Sigmoid colon (tissue), 7 donors: ENCODE results near the gene SLC25A33. TPM values are rescaled to one million over a fixed set of nuclear protein-coding genes. Genes with fewer than 3 reads are reported as not detected.
"Not testable (repeated sequence)": the region's sequence is repeated elsewhere in the genome, so short reads cannot be mapped to it uniquely, and the experiment has no call there.

ENCODE experiments used
- DNase-seq: peaks from one replicate; pipeline ENCODE4 v3.0.0-alpha.2; 2019
- H3K27ac ChIP-seq, 4 donors: fragments of 200-600 bp; sonication (generic); one replicate each; pipeline ENCODE4 v1.5.1; 2016 to 2019; ENCODE audit warnings: mild to moderate bottlenecking in 1 of 4
- H3K27me3 ChIP-seq, 3 donors: fragments of 200-600 bp; sonication (generic); one replicate each; pipeline ENCODE4 v1.5.1; 2019; ENCODE audit warnings: mild to moderate bottlenecking in 1 of 3
- H3K36me3 ChIP-seq, 4 donors: fragments of 200-600 bp; sonication (generic); one replicate each; pipeline ENCODE4 v1.5.1; 2016 to 2019
- H3K4me1 ChIP-seq, 4 donors: fragments of 200-600 bp; sonication (generic); one replicate each; pipeline ENCODE4 v1.5.1; 2017 to 2019
- H3K4me3 ChIP-seq, 4 donors: fragments of 200-600 bp; sonication (generic); one replicate each; pipeline ENCODE4 v1.5.1; 2017 to 2019; ENCODE audit warnings: mild to moderate bottlenecking in 2 of 4, moderate library complexity in 1 of 4
- H3K9me3 ChIP-seq, 4 donors: fragments of 200-600 bp in 3 of 4; sonication (generic) in 3 of 4; one replicate each; pipeline versions ENCODE4 v1.5.1 to v1.6.1; 2013 to 2019
- CTCF ChIP-seq, 4 experiments: fragments of 450-650 bp in 3 of 4; fragments of 200-600 bp in 1 of 4; IDR thresholded peaks; one replicate each; pipeline ENCODE4 v1.5.1; 2016 to 2019; ENCODE audit warnings: antibody characterized with exemption in 4 of 4, mild to moderate bottlenecking in 3 of 4, moderate library complexity in 2 of 4
- EP300 ChIP-seq, 4 donors: sonication (generic); formaldehyde crosslinking; IDR thresholded peaks; one replicate each; pipeline ENCODE4 v1.6.1; 2017; ENCODE audit warnings: antibody characterized with exemption in 4 of 4
- POLR2A ChIP-seq, 2 donors: fragments of 450-650 bp; IDR thresholded peaks; one replicate each; pipeline ENCODE4 v1.6.1; 2016; ENCODE audit warnings: antibody characterized with exemption in 2 of 2, mild to moderate bottlenecking in 2 of 2, moderate library complexity in 2 of 2
- POLR2AphosphoS5 ChIP-seq, 4 donors: sonication (generic); formaldehyde crosslinking; IDR thresholded peaks; one replicate each; pipeline ENCODE4 v1.6.1; 2017; ENCODE audit warnings: antibody characterized with exemption in 4 of 4
- WGBS, 2 donors: extraction: QIAGEN DNeasy Blood & Tissue Kit; methylation state at CpG; one replicate each; pipeline ENCODE4 v1.1.7; 2013; 5-methylcytosine and 5-hydroxymethylcytosine counted together
- intact Hi-C: fragments of 100-400 bp; cut with DNase I; formaldehyde crosslinking; loops from one replicate; pipeline ENCODE4 v1.15.1; 2023
- polyA plus RNA-seq, 3 donors: library from polyadenylated mRNA; stranded (reverse); fragments of 200-250 nt; gene quantifications; one replicate each; pipeline ENCODE4 v1.2.3, GENCODE V29; 2013
- total RNA-seq, 4 donors: library from RNA; depleted of rRNA; stranded (reverse); fragments of >200 nt; gene quantifications; one replicate each; pipeline ENCODE4 v1.1.0, GENCODE V29; 2016
- donor health status: healthy with polysubstance abuse.
- donor health status: Bipolar disorder and iron deficiency.
- donor health status: healthy.

The SLC25A33 gene
- total and polyA plus RNA-seq, 7 donors = 3.9 to 16.6 (median 6.7) TPM

GRCh38 chr1:9618909-9619679 is 79.8 kb downstream of the SLC25A33 start:
- no peak for DNase-seq
- WGBS, 2 donors = 74 to 81% methylated on average over 18 of the region's 18 CpGs

DNA sequence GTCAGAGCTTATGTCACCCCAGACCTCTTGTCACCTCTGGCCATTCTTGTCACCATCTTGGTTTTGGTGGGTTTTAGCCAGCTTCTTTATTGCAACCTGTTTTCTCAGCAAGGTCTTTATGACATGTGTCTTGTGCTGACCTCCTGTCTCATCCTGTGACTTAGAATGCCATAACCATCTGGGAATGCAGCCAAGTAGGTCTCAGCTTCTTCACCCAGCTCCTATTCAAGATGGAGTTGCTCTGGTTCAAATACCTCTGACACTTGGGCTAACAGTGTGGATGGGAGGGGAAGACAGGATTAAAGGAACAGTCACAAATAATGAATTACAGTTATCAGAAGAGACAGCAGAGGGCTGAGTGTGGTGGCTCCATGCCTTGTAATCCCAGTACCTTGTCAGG is 81.8 kb downstream of the SLC25A33 start:
- Histone ChIP-seq H3K4me1 (no peaks in the 10 kb centered on the region), H3K36me3 (no peaks in the 10 kb centered on the region), H3K4me3 (no peak overlapping the region), H3K27ac (no peak overlapping the region), H3K9me3 (no peaks in the 10 kb centered on the region), H3K27me3 (peaks cover 0 to 51% (median 7%) of the 10 kb centered on the region in 3 donors)
- intact Hi-C loops = no loop called here
- TF ChIP-seq POLR2A (IDR thresholded peaks at IDR 0.05) (no peak), EP300 (IDR thresholded peaks at IDR 0.05) (no peak), CTCF (IDR thresholded peaks at IDR 0.05) (no peak), POLR2AphosphoS5 (IDR thresholded peaks at IDR 0.05) (no peak)
- no peak for DNase-seq

More at GRCh38 chr1:9618909-9619679, 79.8 kb downstream of the SLC25A33 start:
- TF ChIP-seq POLR2AphosphoS5 (IDR thresholded peaks at IDR 0.05) = no peak
- TF ChIP-seq CTCF (IDR thresholded peaks at IDR 0.05) = no peak
- TF ChIP-seq EP300 (IDR thresholded peaks at IDR 0.05) = no peak
- no peak for TF ChIP-seq POLR2A (IDR thresholded peaks at IDR 0.05)
- Histone ChIP-seq H3K36me3 (no peaks in the 10 kb centered on the region), H3K4me3 (no peak overlapping the region), H3K27ac (no peak overlapping the region), H3K9me3 (no peaks in the 10 kb centered on the region), H3K4me1 (no peaks in the 10 kb centered on the region), H3K27me3 (peaks cover 0 to 41% (median 7%) of the 10 kb centered on the region in 3 donors)
- intact Hi-C loops = no loop called here

DNA sequence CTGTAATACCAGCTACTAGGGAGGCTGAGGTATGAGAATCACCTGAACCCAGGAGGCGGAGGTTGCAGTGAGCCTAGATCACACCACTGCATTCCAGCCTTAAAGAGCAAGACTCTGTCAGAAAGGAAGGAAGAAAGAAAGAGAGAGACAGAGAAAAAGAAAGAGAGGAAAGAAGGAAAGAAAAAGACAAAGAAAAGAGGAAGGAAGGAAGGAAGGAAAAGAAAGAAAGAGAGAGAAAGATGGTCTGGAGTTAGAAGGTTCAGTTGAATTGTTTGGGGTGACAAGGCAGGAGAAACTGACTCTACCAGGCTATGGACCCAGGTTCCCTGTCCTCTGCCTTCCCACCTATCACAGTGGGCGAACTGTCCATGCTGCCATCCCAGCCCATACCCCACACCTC is 84.8 kb downstream of the SLC25A33 start:
- intact Hi-C loops = no loop called here

DNA sequence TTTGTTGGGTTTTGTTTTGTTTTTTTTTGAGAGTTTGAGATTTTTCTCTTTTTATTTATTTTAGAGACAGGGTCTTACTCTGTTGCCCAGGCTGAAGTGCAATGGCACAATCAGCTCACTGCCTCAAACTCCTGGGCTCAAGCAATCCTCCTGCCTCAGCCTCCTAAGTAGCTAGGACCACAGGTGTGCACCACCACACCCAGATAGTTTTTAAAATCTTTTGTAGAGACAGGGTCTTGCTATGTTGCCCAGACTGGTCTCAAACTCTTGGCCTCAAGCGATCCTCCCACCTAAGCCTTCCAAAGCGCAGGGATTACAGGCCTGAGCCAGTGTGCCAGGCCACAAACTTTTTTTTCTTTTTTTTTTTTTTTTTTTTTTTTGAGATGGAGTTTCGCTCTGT is 85.8 kb downstream of the SLC25A33 start:
- H3K4me3 ChIP-seq, H3K27ac ChIP-seq, H3K9me3 ChIP-seq, H3K36me3 ChIP-seq, DNase-seq: not testable (repeated sequence)
- WGBS, 2 donors = 96 to 98% methylated on average over 3 of the region's 3 CpGs
- Histone ChIP-seq H3K27me3 (peaks cover 0 to 32% (median 0%) of the 10 kb centered on the region in 3 donors), H3K4me1 (peaks cover 0 to 11% (median 6%) of the 10 kb centered on the region in 4 donors)
- intact Hi-C loops = loop anchor here (5.0 kb wide), 1 partner anchor 97 kb away; no protein-coding TSS in a partner anchor

More for the DNA sequence above, 84.8 kb downstream of the SLC25A33 start:
- Histone ChIP-seq H3K36me3 (no peaks in the 10 kb centered on the region), H3K9me3 (no peaks in the 10 kb centered on the region), H3K27me3 (peaks cover 0 to 37% (median 4%) of the 10 kb centered on the region in 3 donors), H3K4me1 (peaks cover 0 to 11% (median 6%) of the 10 kb centered on the region in 4 donors), H3K4me3 (no peak overlapping the region), H3K27ac (no peak overlapping the region)
- no peak for DNase-seq
- TF ChIP-seq POLR2A (IDR thresholded peaks at IDR 0.05) = no peak
- TF ChIP-seq CTCF (IDR thresholded peaks at IDR 0.05) = no peak
- no peak for TF ChIP-seq EP300 (IDR thresholded peaks at IDR 0.05)
- TF ChIP-seq POLR2AphosphoS5 (IDR thresholded peaks at IDR 0.05) = no peak
- 96 to 98% methylated on average over 2 of the region's 2 CpGs for WGBS, 2 donors

- 52 to 64% methylated on average over 9 of the region's 9 CpGs for WGBS, 2 donors
- H3K36me3 ChIP-seq = no peaks in the 10 kb centered on the region
- H3K4me1 ChIP-seq = peaks cover 0 to 11% (median 6%) of the 10 kb centered on the region in 4 donors
- TF ChIP-seq POLR2AphosphoS5 (IDR thresholded peaks at IDR 0.05) (no peak), EP300 (IDR thresholded peaks at IDR 0.05) (no peak), CTCF (IDR thresholded peaks at IDR 0.05) (no peak), POLR2A (IDR thresholded peaks at IDR 0.05) (no peak)
- intact Hi-C loops = loop anchor here (5.0 kb wide), 1 partner anchor 96 kb away; no protein-coding TSS in a partner anchor
- DNase-seq = no peak
- H3K27ac ChIP-seq = no peak overlapping the region
- no peak overlapping the region for H3K4me3 ChIP-seq
- no peaks in the 10 kb centered on the region for H3K9me3 ChIP-seq
- H3K27me3 ChIP-seq = peaks cover 0 to 23% (median 0%) of the 10 kb centered on the region in 3 donors
Observed at GRCh38 chr1:9626201-9626608, 86.9 kb downstream of the SLC25A33 start.
